ENCODE results near the gene DMD.

Gene DMD

DNA sequence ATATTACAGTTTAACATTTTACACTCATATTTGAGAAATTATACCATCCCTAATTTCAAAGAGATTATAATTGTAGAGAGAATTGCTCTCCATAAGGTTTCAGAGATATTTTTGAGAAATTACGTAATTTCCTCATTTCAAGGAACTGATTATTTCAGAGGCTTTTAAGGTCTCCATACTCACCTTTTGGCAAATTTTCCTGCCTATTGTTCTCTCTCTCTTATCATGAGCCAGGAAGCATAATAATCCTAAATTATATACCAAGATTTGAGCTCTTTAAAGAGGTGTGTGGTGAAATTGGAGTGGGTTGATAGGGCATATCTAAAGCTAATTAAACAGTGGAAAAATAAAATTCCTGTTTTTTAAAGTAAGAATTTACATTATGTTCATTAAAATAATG lies 1890.6 kb downstream of the DMD start:
- TF ChIP-seq, protein P1, sequence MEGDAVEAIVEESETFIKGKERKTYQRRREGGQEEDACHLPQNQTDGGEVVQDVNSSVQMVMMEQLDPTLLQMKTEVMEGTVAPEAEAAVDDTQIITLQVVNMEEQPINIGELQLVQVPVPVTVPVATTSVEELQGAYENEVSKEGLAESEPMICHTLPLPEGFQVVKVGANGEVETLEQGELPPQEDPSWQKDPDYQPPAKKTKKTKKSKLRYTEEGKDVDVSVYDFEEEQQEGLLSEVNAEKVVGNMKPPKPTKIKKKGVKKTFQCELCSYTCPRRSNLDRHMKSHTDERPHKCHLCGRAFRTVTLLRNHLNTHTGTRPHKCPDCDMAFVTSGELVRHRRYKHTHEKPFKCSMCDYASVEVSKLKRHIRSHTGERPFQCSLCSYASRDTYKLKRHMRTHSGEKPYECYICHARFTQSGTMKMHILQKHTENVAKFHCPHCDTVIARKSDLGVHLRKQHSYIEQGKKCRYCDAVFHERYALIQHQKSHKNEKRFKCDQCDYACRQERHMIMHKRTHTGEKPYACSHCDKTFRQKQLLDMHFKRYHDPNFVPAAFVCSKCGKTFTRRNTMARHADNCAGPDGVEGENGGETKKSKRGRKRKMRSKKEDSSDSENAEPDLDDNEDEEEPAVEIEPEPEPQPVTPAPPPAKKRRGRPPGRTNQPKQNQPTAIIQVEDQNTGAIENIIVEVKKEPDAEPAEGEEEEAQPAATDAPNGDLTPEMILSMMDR (IDR thresholded peaks at IDR 0.05; ENCODE audit: insufficient read depth, low read depth, low read length, missing control alignments) = no peak
- no peak for DNase-seq (ENCODE audit: low read depth)

DNA sequence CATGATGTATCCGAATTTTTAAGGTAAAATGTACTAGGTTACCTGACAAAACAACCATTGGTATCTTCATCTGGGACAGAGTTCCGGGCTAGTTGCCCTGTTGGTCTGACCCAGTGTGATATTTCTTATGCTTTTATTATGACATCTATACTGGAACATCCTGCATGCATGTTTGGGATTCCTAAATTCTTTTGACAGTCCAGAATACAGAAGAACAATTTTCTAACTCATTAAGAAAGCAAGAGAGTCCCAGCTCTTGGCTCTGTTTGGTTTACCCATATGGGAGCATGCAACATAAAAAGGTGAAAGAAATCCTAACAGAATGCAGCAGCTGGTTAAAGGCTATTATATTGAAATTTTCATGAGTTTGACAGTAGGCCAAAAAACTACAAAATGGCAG lies 1891.8 kb downstream of the DMD start:
- DNase-seq (ENCODE audit: low read depth) = no peak
- TF ChIP-seq, protein P1 (IDR thresholded peaks at IDR 0.05; ENCODE audit: insufficient read depth, low read depth, low read length, missing control alignments) = no peak
- H3K4me3 ChIP-seq (ENCODE audit: low read length) = no peak overlapping the region

More for the DNA sequence above, 1890.6 kb downstream of the DMD start:
- no peak overlapping the region for H3K4me3 ChIP-seq (ENCODE audit: low read length)

DNA sequence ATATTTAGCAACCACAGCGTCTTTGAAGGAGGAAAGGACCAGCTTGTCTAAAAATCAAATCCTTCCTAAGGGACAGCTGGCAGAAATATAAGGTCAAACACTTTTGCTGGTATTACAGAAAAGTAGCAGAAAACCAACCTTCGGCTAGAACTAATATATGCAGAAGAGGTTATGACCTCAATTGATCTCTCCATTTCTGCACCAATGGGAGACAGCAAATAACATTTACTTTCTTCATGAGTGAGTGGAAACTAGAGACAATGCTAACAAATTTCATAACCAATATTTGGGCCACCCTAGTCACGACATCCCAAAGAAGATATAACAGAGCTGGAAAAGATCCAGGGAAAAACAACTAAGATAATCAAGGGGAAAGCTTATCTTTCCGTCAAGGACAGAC lies 1892.5 kb downstream of the DMD start:
- H3K4me3 ChIP-seq (ENCODE audit: low read length) = no peak overlapping the region
- DNase-seq (ENCODE audit: low read depth) = no peak
- TF ChIP-seq, protein P1 (IDR thresholded peaks at IDR 0.05; ENCODE audit: insufficient read depth, low read depth, low read length, missing control alignments) = no peak

DNA sequence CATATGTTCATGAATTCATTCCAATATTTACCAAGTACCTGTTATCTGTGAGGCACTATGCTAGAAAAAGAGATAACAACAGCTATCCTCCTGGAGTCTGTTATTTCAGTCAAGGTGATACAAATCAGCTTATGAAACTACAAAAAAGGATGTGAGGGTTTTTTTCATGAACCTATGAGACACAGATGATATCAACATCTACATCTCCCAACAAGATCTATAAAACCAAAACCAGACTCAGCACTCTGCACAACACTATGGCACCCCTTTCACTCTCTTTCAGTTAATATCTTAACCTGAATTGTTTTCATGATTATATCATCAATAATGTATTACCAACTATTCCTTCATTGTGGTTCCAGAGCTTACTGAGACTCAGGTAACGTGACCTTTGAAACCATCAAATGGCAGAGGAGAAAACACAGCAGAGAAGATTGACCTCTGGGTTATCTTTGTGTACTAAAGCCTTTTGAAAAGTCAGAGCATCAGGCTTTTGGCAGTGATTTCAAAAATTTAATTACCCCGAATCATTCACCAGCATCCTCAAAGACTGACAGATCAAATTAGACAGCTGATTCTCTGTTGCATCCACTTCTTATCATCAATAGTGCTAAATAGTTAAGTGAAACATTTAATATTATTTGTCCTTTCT lies 1894.9 kb downstream of the DMD start:
- H3K4me3 ChIP-seq (ENCODE audit: low read length) = no peak overlapping the region
- no peak for DNase-seq (ENCODE audit: low read depth)
- TF ChIP-seq, protein P1 (IDR thresholded peaks at IDR 0.05; ENCODE audit: insufficient read depth, low read depth, low read length, missing control alignments) = no peak

DNA sequence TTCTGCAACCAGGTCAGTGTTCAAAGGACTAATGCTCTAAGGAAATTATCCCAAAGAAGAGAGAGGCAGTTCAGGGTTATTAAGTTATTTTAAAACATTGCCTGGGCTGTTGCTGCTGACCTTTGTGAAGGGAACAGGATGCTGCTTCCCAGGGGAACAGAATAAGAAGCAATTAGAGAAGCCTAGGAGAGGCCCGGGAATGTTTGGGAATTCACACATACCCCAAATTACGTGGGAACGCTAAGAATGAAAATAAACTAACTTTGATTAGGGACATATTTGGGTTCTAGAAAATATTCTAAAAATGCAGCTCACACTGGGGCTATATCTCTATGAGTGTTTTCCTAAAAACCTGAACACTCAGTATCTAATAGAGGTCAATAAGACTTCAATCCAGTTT lies 1896.4 kb downstream of the DMD start:
- DNase-seq (ENCODE audit: low read depth) = no peak
- H3K4me3 ChIP-seq (ENCODE audit: low read length) = no peak overlapping the region
- TF ChIP-seq, protein P1 (IDR thresholded peaks at IDR 0.05; ENCODE audit: insufficient read depth, low read depth, low read length, missing control alignments) = no peak

DNA sequence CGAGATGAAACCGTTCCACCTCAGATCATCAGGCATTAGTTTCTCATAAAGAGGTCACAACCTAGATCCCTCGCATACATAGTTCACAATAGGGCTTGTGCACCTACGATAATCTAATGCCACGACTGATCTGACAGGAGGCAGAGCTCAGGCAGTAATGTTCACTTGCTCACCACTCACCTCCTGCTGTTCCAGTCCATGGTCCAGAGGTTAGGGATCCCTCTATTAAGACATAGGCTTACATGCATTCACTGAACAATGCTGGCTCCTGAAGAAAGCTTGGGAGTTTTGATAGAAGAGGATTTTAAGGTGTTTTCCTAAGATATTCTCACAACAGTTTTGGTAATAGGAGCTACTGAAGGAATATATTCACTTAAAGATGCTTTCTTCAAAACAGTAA lies 1903.4 kb downstream of the DMD start:
- TF ChIP-seq, protein P1 (IDR thresholded peaks at IDR 0.05; ENCODE audit: insufficient read depth, low read depth, low read length, missing control alignments) = no peak
- H3K4me3 ChIP-seq (ENCODE audit: low read length) = no peak overlapping the region
- no peak for DNase-seq (ENCODE audit: low read depth)

DNA sequence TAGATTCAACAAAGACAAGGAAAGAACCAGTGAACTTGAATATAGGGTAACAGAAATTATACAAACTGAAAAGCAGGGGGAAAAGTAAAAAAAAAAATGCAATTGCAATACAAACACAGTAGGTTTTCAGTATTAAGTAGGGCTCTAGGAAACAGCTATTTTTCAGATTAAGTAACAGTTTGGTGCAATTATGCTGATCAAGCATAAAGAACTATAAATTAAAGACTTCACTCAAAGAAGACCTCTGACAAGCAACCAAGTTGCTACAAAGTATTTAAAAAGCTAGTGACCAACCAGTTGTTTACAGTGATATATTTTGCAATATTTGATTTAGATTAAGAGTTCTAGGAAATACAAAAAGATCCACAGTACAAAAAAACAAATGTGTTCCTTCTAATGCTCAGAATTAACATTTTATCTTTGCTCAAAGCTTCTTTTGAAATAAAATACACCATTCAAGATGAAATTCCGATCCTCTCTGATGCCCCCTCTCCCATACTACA lies 1908.7 kb downstream of the DMD start:
- TF ChIP-seq, protein P1 (IDR thresholded peaks at IDR 0.05; ENCODE audit: insufficient read depth, low read depth, low read length, missing control alignments) = no peak
- no peak for DNase-seq (ENCODE audit: low read depth)
- no peak overlapping the region for H3K4me3 ChIP-seq (ENCODE audit: low read length)
